Stimulated activated CD8-positive, alpha-beta memory T cell treated with anti-CD3 and anti-CD28 coated beads, Interleukin-15, amount 100 ng/mL, for 48 hours (primary cell): ENCODE results near the gene MC4R.
"Not testable (repeated sequence)": the region's sequence is repeated elsewhere in the genome, so short reads cannot be mapped to it uniquely, and the experiment has no call there.

Experiments
- DNase-seq, 2 donors: peaks; one replicate each; pipeline ENCODE4 v3.0.0-alpha.2; 2020; ENCODE audit warnings: low read depth in 2 of 2

MC4R gene

DNA sequence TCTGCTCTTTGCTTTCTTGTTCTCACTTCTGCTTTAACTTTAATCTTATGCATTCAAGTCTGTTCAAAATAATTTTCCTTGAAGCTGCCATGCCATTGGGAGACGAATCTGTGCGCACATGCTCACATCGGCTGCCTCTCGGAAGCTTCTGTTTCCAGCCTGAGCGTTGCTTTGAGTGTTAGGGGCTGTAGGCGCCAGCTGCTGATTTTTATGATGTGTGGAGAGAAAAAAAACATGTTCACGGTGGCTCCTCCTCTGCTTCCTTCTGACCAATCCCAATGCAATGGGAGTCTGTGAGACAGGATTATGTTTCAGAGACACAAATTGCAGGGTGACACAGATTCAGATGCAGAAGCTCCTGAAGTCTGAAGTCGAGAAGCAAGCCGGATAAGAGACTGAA, at the start of gene MC4R:
Gene MC4R, minus strand, starts transcription at position 180 of the 400 bp plus-strand sequence. CDS start 426 bp downstream, outside the sequence.
- DNase-seq, result no peak

DNA sequence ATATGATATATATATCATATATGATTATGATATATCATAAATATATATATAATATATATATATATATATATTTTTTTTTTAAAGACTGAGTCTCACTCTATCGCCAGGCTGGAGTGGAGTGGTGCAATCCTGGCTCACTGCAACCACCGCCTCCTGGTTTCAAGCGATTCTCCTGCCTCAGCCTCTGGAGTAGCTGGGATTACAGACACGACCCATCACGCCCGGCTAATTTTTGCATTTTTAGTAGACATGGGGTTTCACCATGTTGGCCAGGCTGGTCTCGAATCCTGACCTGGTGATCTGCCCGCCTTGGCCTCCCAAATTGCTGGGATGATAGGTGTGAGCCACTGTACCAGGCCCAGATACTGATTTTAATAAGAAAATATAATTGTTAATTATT, 49.7 kb upstream of the MC4R start:
- DNase-seq, result not testable (repeated sequence)

DNA sequence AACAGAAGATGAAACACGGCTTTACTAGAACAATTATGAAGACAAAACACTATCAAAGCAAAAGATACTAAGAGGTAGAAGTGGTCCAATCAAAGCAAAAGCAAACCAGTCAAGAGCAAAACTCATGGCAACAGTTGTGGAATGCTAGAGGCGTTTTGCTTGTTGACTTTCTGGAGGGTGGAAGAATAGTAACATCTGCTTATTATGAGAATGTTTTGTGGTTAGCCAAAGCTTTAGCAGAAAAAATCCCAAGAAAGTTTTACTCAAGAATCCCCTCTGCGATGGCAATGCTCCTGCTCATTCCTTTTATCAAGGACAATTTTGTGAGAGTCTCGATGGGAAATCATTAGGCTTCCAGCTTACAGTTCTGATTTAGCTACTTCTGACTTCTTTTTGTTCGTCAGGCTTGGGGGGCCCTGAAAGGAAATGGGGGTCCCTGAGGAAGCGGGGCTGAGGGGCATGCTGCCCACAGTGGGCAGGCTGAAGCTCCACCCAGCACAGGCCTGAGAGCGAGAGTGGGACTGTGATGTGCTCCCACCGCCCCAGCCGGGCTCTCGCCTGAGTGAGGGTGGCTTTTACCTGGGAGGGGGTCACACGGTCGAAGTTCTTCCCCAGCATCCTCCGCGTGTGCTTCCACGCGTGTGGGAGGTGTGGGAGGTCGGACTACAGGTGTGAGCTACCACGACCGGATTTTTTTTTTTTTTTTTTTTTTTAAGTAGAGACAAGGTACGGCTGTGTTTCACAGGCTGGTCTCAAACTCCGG, 49.0 kb upstream of the MC4R start:
- no peak for DNase-seq

DNA sequence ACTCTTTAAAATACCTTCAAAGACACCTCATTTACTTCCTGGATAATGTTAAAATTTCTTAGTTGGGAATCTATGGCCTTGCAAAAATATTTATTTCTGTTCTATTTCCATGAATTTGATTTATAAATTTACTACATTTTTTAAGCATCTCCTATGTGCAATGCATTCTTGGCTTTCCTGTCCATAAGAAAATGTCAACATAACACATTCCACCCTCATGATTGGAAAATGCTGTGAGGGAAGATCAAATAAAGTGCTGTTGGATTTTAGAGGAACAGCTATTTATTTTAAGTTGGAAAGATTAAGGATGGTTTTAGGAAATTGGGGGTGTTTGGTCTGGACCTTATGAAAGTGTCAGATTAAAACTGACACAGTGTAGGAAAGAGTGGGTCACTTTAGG, 45.4 kb upstream of the MC4R start:
- no peak for DNase-seq

DNA sequence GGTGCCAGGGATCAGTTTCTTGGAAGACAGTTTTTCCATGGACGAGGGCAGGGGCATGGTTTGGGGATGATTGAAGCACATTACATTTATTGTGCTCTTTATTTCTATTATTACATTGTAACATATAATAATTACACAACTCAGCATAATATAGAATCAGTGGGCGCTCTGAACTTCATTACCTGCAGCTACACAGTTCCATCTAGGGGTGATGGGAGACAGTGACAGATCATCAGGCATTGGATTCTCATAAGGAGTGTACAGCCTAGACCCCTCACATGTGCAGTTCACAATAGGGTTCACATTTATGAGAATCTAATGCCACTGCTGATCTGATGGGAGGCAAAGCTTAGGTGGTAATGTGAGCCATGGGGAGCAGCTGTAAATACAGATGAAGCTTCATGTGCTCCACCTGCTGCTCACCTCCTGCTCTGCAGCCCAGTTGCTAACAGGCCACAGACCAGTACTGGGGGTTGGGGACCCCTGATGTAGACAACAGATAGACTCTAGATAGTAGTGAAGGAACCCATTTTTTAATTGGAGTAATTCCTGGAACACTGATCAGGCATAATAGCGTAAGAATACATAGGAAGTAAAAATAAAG, 41.5 kb upstream of the MC4R start:
- no peak for DNase-seq

DNA sequence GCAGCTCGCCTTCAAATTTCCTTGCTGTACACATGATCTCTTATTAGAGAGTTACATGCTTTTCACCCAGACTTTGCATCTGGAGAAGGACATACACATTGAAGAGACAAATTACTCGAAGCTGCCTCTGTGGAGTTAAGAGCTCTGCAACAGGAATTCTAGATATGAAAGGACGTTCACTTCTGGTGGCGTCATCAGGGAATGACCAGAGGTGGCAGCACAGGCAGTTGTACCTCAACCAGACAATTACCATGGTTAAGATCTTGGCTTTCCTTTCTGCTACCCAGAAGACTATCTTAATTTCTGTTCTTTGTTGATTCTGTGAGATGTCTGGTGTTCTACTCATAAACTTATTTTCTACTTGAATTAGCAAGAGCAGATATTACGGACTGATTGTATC, 39.1 kb upstream of the MC4R start:
- no peak for DNase-seq

DNA sequence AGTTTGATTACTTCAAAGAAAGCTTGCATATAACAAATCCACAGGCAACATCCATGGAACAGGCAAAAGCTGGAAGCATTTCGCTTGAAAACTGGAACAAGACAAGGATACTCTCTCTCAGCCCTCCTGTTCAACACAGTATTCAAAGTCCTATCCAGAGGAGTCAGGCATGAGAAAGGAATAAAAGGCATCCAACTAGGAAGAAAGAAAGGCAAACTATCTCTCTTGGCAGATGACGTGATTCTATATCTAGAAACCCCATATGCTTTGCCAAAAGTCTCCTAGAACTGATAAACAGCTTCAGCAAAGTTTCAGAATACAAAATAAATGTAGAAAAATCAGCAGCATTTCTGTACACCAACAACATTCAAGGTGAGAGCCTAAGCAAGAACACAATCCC, 34.1 kb upstream of the MC4R start:
- no peak for DNase-seq

DNA sequence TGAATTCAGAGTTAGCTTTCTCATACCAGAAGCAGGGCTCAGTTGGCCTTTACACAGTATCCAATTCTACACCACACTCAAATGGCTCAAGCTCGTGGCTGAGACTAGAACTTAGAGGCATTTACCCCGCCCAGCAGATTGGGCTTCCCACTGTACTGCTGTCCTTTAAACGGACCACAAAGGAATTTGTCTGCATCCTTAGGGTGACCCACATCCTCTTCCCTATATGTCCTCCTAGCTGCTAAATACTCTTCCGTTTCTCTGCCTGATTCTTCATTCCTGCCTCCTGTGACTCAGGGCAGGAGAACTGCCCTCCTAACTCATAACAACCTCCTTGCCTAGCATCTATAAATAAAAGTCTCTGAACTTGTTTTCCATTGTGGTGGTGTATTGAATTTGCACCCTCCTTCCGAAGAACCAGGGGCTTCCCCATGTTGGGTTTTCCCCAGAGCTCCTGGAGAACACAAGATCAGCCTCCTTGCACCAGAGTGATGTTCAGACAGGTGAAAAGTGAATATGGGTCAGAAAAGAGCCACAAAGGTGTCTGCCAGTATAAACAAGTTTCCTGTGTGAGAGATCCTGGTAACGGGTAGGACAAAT, 32.0 kb upstream of the MC4R start:
- DNase-seq, result no peak

DNA sequence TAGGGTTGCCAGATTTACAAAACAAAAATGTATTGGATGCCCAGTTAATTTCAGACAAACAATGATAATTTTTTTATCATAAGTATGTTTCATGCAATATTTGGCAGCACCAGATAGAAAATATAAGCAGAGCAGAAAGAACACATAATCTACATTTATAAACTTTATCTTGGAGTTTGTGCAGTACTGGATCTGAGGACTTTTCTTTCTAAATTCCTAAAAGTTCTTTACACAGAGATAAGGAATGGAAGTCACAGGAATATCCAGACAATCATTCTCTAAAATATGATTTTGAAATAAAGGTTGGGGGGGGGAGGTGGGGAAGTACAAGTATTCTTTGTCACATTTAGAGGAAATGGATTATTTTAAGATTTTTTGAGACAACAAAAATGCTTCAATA, 28.8 kb upstream of the MC4R start:
- no peak for DNase-seq

DNA sequence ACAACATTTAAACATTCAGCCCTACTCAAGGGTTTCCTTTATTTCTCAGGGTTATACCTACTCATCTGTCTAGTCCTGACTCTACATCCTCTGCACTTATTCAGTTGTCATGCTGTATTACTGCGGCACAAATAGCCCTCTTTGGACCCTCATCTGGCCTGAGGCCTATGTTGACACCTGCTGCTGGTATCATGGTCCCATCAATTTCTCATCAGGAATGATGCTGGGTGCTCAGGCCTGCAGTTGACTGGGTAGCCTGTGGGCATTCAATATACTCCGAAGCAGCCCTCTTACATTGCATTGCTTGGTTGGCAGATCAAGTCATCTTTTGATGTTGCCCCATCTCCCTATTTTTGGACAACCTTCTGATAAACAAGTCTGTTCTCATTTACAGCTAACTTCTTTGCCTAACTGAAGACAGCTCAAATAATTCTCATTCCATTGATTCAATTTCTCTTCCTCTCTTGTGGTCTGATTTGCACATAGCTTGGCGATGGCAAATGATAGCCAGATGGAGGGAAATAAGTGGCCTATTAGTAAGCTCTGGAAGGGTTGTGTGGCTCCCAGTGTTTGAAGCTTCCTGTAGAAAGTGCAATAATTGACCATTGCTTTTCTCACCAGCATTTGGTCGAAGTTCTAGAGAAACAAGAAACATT, 19.1 kb upstream of the MC4R start:
- DNase-seq, result no peak

DNA sequence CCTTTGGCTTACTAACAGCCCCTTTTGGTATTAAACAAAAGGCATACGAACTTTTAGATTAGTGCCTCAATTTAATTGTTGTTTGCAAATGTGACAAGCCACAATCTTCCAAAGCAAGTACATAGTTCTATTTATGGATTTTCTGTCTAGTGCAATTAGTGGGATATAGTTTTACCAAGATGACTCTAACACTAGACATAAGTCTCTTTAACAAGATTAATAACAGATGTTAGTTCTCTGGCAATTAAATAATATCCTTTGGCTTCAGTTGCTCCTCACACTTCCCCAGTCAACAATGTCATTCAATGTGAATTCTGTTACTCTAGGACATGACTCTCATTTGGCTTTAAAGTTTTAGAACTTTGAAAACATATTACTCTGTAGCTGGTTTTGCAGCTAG, 16.7 kb upstream of the MC4R start:
- no peak for DNase-seq

DNA sequence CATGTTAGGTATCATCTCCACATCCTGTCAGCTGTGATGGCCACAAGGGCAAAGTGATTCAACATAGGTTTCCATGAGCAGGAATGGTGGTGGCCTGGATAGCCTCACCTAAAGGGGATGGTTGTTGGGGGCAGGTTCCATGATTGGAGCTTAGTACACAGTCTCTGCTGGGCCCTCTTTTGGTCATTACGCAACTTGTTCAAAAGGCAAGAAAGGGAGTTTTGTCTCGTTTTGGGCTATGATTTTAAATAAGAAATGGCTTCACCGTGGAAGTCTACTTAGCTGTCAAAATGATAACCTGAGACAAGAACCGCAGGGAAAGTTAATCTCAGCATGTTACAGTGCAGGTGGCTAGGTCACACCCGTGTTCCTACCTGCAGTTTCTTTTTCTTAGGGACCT, 13.1 kb upstream of the MC4R start:
- no peak for DNase-seq

DNA sequence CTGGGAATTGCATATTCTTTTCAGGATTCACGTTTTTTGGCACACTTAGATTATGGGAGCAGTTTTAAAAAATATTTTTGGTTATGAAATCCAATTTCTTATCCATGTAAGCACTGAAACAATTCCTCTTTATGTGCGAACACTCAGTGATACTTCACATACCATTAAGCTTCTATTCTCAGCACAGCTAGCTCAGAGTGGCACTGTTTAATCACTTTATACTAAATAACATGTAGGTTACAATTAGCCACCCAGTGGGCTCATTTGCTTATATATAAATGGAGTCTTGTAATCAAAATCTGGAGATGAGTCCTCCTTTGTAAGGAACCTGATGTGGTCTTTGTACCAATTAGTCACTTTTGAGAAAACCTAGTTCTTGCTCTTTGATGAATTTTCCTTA, 11.3 kb upstream of the MC4R start:
- DNase-seq, result no peak

DNA sequence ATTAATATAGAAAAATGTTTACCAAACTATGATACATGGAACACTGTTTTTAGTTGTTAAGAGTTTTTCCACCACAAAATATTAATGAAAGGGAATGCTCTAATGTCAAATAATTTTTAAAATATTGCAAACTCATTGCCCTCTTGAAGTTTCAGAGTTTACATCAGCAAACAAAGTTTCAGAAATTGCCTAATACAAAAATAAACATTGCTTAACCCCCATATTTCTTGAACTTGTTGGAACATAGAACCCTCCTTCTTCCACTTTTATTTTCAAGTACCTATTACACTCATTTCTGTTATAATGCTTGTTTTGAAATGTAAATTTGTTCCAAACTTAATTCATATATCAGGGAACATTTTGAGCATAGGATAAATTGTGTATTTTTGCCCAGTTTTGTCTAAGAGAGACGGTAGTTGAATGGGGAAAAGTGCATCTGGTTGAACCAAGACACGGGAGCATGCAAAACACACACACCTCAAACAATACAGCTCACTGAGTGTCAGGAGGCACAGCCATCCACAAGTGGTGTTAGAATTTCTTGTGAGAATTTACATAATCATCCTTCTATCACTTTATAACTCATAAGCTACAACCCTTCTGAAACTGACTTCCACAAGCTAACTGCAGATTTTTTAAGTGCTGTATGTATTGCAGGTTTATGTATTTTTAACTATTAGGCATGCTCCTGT, 5.3 kb upstream of the MC4R start:
- DNase-seq, result no peak

DNA sequence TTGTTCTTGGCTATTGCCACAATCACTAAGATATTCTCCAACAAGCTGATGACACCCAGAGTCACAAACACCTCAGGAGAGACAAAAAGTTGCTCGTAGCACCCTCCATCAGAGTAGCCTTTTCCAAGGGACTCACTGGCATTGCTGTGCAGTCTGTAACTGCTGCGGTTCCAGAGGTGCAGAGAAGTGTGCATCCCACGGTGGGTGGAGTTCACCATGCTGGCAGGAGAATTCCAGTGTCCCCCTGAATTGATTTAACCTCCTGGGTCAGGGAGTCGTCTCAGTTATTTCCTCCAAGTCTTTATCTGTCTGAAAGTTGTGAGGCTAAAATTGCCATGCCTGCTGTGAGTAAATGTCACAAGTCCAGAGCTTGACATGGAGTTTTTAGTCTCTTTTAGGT, 443 bp downstream of the MC4R start:
- DNase-seq, result no peak

DNA sequence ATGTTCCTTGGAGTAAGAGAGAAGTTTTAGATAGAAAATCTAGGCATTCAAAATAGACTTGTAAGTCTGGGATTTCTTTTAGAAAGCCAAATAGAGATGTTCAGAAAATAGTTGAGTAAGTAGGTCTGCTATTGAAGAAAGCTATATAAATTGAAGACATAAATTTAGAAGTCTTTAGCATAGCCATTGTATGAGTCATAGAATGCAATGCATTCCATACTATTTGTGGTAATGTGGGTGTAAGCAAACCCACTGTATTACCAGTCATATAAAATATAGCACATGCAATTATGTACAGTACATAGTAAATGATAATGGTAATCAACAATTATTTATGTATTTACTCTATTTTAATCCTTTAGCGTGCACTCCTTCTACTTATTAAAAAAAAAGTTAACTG, 14.1 kb downstream of the MC4R start:
- no peak for DNase-seq

DNA sequence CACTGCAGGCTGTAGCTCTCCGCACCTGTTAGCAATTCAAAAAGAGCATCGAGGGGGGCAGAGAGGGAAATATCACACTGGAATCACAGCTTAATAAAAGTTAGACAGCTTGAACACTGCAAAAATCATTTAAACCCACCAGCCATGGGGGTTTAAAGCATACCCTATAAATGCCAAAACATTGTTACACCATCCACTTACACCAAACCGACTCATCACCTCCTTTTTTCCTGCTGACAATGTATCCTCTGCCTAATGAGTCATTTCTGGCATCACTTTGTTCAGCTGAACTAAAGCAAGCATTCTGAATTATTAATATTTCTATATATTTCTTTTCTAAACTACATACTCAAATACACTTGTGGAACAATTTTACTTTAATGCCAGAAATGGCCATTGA, 21.6 kb downstream of the MC4R start:
- no peak for DNase-seq

DNA sequence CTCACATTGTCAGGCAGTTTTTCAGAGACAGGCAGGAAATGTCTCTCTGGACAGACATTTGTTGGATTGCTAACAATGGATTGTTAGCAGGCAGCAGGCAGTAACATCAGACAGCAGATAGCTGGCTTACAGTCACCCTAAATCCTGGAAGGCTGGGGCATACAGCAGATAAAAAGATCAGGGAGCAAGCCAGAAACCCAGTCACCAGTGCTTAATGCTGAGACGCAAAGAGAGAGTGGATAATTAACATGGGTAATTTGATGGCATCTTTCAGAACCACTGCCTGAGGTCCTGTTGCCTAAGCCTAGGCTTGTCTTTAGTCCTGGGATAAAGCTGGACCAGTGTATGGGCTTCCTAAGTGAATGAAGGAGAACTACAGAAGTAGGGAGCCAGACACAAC, 22.4 kb downstream of the MC4R start:
- DNase-seq, result no peak

DNA sequence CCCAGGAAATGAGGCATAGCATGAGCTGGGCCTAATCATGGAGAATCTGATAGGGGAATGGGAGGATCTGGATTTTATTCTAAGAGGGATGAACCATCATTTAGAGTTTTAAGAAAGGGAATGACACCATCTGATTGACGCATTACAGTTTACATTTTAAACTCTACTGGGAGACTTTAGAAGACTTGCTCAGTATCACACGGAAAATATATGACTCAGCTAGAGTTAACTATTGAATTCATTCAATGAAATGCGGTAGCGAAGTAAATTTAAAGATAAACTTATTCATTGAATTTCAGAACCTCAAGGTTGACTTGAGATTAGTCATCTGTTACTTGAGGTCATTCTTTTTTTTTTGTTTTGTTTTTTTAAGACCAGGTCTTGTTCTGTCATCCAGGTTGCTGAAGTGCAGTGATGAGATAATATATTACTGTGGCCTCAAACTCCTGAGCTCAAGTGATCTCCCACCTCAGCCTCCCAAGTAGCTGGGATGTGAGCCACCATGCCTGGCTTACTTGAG, 25.0 kb downstream of the MC4R start:
- no peak for DNase-seq

DNA sequence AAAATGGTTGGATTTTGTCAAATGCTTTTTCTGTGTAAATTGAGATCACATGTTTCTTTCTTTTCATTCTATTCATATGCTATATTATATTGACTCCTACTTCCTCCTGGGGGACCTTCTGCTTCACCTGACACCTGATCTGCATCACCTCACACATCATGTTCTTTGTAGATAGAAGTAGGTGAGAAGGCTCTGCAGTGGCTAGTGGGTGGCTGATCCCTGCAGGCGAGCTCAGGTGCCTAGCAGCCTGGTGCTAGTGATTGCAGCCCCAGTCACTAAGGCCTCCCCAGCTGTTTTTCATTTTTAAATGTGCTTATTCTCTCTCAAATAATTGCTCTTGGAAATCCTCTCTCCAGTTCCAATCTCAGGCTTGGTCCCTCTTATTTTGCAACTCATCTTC, 33.6 kb downstream of the MC4R start:
- no peak for DNase-seq

DNA sequence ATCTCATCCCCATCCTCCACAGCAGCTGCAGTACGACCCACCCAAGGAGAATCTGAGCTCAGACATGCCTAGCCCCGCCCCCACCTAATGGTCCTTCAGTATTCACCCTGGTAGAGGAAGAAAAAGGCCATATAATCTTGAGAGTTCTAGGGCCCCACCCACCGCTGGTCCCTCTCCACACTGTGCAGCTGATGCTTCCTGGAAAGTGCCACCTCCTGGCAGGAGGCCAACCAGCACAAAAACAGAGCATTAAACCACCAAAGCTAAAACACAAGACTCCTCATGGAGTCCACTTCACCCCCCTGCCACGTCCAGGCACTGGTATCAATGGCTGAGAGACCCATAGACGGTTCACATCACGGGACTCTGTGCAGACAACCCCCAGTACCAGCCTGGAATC, 40.7 kb downstream of the MC4R start:
- DNase-seq, result no peak

DNA sequence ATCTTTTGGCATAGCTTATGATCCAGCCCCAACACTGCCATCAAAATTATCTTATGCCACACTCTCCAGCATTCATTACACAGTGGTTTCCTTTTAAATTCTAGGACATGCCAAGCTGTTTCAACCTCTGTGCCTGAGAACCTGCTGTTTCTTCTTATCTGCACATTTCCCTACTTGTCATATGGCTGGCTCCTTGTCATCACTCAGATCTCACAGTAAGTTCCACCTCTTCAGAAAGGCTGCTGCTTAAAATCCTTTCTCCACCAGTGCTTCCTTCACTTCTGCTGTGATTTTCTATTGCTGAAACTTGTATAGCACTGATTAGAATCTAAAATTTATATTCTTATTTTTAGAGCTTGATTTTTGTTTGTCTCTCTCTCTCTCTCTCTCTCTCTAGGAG, 43.4 kb downstream of the MC4R start:
- DNase-seq, result no peak
